ENCODE measurements around the gene ATG16L2.

The ATG16L2 gene

GRCh38 chr11:72863091-72863490, 48.9 kb downstream of the ATG16L2 start:
- Histone ChIP-seq H3K27me3 (ENCODE audit: control insufficient read depth, low read length) (no peaks in the 10 kb centered on the region), H4K20me1 (ENCODE audit: control insufficient read depth, insufficient read depth, low read depth, low read length) (no peaks in the 10 kb centered on the region), H3K9me3 (ENCODE audit: control insufficient read depth, insufficient read depth, low read length) (no peaks in the 10 kb centered on the region), H3F3A (ENCODE audit: control insufficient read depth, insufficient read depth) (no peaks in the 10 kb centered on the region; the same call in 1 of the 2 replicates), H3K9me2 (replicated peaks; ENCODE audit: control insufficient read depth, low read length) (no peaks in the 10 kb centered on the region), H3K4me2 (ENCODE audit: low read length) (no peak overlapping the region), H3K36me3 (ENCODE audit: control insufficient read depth, low read length) (peaks cover 86% of the 10 kb centered on the region), H3K4me1 (ENCODE audit: control insufficient read depth, low read length) (no peaks in the 10 kb centered on the region), H3K27ac (ENCODE audit: low read depth, low read length) (no peak overlapping the region), H3K79me2 (ENCODE audit: control insufficient read depth, low read length) (peaks cover 4% of the 10 kb centered on the region), H3K4me3 (ENCODE audit: low read length) (no peak overlapping the region)
- no peak for TF ChIP-seq EZH2phosphoT487 (IDR thresholded peaks at IDR 0.05; ENCODE audit: borderline replicate concordance, low read length)
- TF ChIP-seq CTCF (IDR thresholded peaks at IDR 0.05; ENCODE audit: low read depth, low read length, poor library complexity, severe bottlenecking): no peak

GRCh38 chr11:72863916-72864315, 49.7 kb downstream of the ATG16L2 start:
- H3K9me3 ChIP-seq (ENCODE audit: control insufficient read depth, insufficient read depth, low read length): no peaks in the 10 kb centered on the region
- H3K27me3 ChIP-seq (ENCODE audit: control insufficient read depth, low read length): no peaks in the 10 kb centered on the region
- H3K4me2 ChIP-seq (ENCODE audit: low read length): no peak overlapping the region
- no peaks in the 10 kb centered on the region for H3K9me2 ChIP-seq (replicated peaks; ENCODE audit: control insufficient read depth, low read length)
- TF ChIP-seq EZH2phosphoT487 (IDR thresholded peaks at IDR 0.05; ENCODE audit: borderline replicate concordance, low read length): no peak
- no peak for TF ChIP-seq CTCF (IDR thresholded peaks at IDR 0.05; ENCODE audit: low read depth, low read length, poor library complexity, severe bottlenecking)
- H3K79me2 ChIP-seq (ENCODE audit: control insufficient read depth, low read length): peaks cover 4% of the 10 kb centered on the region
- H3K4me3 ChIP-seq (ENCODE audit: low read length): no peak overlapping the region
- H3K27ac ChIP-seq (ENCODE audit: low read depth, low read length): no peak overlapping the region
- H4K20me1 ChIP-seq (ENCODE audit: control insufficient read depth, insufficient read depth, low read depth, low read length): no peaks in the 10 kb centered on the region
- H3F3A ChIP-seq (ENCODE audit: control insufficient read depth, insufficient read depth): no peaks in the 10 kb centered on the region; the same call in 1 of the 2 replicates
- H3K4me1 ChIP-seq (ENCODE audit: control insufficient read depth, low read length): no peaks in the 10 kb centered on the region
- peaks cover 85% of the 10 kb centered on the region for H3K36me3 ChIP-seq (ENCODE audit: control insufficient read depth, low read length)

DNA sequence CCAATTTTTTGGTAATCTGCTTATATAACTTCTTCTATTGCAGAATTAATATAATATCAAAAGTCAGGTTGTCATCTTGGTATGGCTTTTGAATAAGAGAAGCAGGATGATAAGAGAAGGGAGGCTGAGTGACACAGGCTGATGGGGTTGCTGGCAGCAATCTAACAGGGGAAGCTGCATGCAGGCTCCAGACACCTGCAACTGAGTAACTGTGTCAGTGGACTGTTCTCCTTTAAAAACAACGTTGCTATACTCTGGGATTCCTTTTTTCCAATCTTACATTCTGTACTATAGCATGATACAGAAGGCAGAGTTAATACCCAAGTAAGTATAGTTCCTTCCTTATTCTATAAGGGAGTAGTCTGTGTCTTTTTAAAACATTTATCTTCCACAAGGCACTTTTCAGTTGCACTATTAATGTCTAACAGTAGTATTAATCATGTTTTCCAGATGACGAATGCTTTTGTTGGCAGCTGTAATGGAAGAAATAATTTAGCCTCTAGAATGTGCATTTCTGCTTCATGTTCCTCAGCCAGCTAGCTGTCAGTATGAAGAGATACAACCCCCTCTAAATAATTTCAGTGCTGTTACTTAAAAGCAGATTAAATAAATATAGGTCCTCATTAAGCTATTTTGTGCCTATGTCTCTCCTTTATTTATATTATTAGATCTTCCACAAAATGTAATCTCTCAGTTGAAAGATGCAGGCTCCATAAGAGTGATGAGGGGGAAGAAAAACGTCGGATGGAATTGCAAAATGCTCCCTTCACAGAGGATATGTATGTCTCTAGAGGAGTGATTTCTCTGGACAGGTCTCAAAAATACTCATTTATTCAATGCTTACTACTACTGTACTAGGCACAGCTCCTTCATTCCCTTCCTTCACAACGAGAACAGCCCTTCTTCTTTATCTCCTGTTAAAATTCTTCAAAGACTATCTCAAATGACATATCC, 50.8 kb downstream of the ATG16L2 start:
- no peak overlapping the region for H3K27ac ChIP-seq (ENCODE audit: low read depth, low read length)
- no peaks in the 10 kb centered on the region for H3K4me1 ChIP-seq (ENCODE audit: control insufficient read depth, low read length)
- H3K4me3 ChIP-seq (ENCODE audit: low read length): no peak overlapping the region
- peaks cover 84% of the 10 kb centered on the region for H3K36me3 ChIP-seq (ENCODE audit: control insufficient read depth, low read length)
- TF ChIP-seq EZH2phosphoT487 (IDR thresholded peaks at IDR 0.05; ENCODE audit: borderline replicate concordance, low read length): no peak
- no peak for TF ChIP-seq CTCF (IDR thresholded peaks at IDR 0.05; ENCODE audit: low read depth, low read length, poor library complexity, severe bottlenecking)
- peaks cover 4% of the 10 kb centered on the region for H3K79me2 ChIP-seq (ENCODE audit: control insufficient read depth, low read length)
- no peak overlapping the region for H3K4me2 ChIP-seq (ENCODE audit: low read length)
- H3K27me3 ChIP-seq (ENCODE audit: control insufficient read depth, low read length): no peaks in the 10 kb centered on the region
- H3K9me2 ChIP-seq (replicated peaks; ENCODE audit: control insufficient read depth, low read length): no peaks in the 10 kb centered on the region
- no peaks in the 10 kb centered on the region for H4K20me1 ChIP-seq (ENCODE audit: control insufficient read depth, insufficient read depth, low read depth, low read length)
- no peaks in the 10 kb centered on the region for H3K9me3 ChIP-seq (ENCODE audit: control insufficient read depth, insufficient read depth, low read length)
- no peaks in the 10 kb centered on the region; the same call in 1 of the 2 replicates for H3F3A ChIP-seq (ENCODE audit: control insufficient read depth, insufficient read depth)

All from DOHH2 (cell line).